ENCODE measurements around the gene TROAP. TPM values are rescaled to one million over a fixed set of nuclear protein-coding genes. Genes with fewer than 3 reads are reported as not detected.

Gene TROAP
- total RNA-seq, 1 experiment from 2014 or later, result 75.3 TPM

DNA sequence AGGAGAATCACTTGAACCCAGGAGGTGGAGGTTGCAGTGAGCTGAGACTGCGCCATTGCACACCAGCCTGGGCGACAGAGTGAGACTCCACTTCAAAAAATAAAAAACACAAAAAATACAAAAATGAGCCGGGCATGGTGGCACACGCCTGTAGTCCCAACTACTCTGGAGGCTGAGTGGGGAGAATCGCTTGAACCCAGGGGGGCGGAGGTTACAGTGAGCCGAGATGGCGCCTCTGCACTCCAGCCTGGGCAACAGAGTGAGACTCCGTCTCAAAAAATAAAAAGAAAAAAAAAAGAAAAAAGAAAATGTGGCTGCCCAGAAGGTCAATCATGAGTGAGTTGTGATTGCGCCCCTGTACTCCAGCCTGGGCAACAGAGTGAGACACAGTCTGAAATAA lies 32.9 kb downstream of the TROAP start:
- no peak overlapping the region for H2BK15ac ChIP-seq (ENCODE audit: low read depth, low read length)
- H3K79me2 ChIP-seq (ENCODE audit: insufficient read depth, low read length), result no peaks in the 10 kb centered on the region
- H3K4me1 ChIP-seq (ENCODE audit: insufficient read depth, low read length), result no peaks in the 10 kb centered on the region
- H3K4me3 Mint-ChIP-seq, result no peak overlapping the region
- H2BK12ac ChIP-seq (ENCODE audit: insufficient read length, low read depth, low read length), result no peak overlapping the region
- no peaks in the 10 kb centered on the region for H3K79me1 ChIP-seq (ENCODE audit: insufficient read depth, low read depth, low read length, poor library complexity, severe bottlenecking)
- H4K5ac ChIP-seq (ENCODE audit: insufficient read length, low read depth, low read length), result no peak overlapping the region
- no peak for DNase-seq
- WGBS (ENCODE audit: extremely low coverage, insufficient read length, low lambda C conversion rate), result no CpG with 5 or more reads among the region's 10 CpGs
- peaks cover 22% of the 10 kb centered on the region for H3K27me3 Mint-ChIP-seq (ENCODE audit: low read depth)
- no peak overlapping the region for H2AFZ ChIP-seq (ENCODE audit: low read length)
- no peak overlapping the region for H3K27ac ChIP-seq (ENCODE audit: insufficient read length, low read depth, low read length)
- no peak overlapping the region for H3K27ac Mint-ChIP-seq
- H4K20me1 ChIP-seq (ENCODE audit: control insufficient read depth, insufficient read depth, insufficient read length), result no peaks in the 10 kb centered on the region
- H3K9me3 Mint-ChIP-seq, result no peaks in the 10 kb centered on the region; a peak in 1 of 5 replicates
- H3K4me1 Mint-ChIP-seq, result peaks cover 2% of the 10 kb centered on the region in 2 experiments
- no peaks in the 10 kb centered on the region for H3K9me3 ChIP-seq (ENCODE audit: control insufficient read depth, low read depth, low read length)
- H2BK5ac ChIP-seq (ENCODE audit: insufficient read length, low read length), result no peak overlapping the region
- no peak overlapping the region for H3K4ac ChIP-seq (ENCODE audit: low read depth, low read length)
- no peak overlapping the region for H3K14ac ChIP-seq (ENCODE audit: insufficient read depth, low read length)
- TF ChIP-seq, protein P1, sequence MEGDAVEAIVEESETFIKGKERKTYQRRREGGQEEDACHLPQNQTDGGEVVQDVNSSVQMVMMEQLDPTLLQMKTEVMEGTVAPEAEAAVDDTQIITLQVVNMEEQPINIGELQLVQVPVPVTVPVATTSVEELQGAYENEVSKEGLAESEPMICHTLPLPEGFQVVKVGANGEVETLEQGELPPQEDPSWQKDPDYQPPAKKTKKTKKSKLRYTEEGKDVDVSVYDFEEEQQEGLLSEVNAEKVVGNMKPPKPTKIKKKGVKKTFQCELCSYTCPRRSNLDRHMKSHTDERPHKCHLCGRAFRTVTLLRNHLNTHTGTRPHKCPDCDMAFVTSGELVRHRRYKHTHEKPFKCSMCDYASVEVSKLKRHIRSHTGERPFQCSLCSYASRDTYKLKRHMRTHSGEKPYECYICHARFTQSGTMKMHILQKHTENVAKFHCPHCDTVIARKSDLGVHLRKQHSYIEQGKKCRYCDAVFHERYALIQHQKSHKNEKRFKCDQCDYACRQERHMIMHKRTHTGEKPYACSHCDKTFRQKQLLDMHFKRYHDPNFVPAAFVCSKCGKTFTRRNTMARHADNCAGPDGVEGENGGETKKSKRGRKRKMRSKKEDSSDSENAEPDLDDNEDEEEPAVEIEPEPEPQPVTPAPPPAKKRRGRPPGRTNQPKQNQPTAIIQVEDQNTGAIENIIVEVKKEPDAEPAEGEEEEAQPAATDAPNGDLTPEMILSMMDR (conservative IDR thresholded peaks at IDR 0.05), result no peak
- H4K91ac ChIP-seq (ENCODE audit: insufficient read length, low read depth, low read length), result no peak overlapping the region
- H3K9ac ChIP-seq (ENCODE audit: extremely low read depth, insufficient read length, low read length), result no peak overlapping the region
- H3K27me3 ChIP-seq (ENCODE audit: insufficient read depth, low read length), result no peaks in the 10 kb centered on the region
- H2BK20ac ChIP-seq (ENCODE audit: low read depth, low read length, poor library complexity, severe bottlenecking), result no peak overlapping the region
- H3T11ph ChIP-seq (ENCODE audit: low read length), result no peak overlapping the region
- H4K8ac ChIP-seq (replicated peaks; ENCODE audit: insufficient read length, low read depth, low read length), result no peak overlapping the region
- no peak overlapping the region for H3K18ac ChIP-seq (ENCODE audit: insufficient read length, low read depth, low read length)
- no peaks in the 10 kb centered on the region for H3K23me2 ChIP-seq (ENCODE audit: insufficient read length, low read depth, low read length, poor library complexity, severe bottlenecking)
- no peak overlapping the region for H3K23ac ChIP-seq (ENCODE audit: insufficient read length, low read depth, low read length)
- no peaks in the 10 kb centered on the region for H3K36me3 Mint-ChIP-seq (ENCODE audit: insufficient read depth in 1 of 3, low read depth in 3 of 3)
- H3K4me2 ChIP-seq (ENCODE audit: insufficient read depth, insufficient read length, low read length), result no peak overlapping the region
- H2AK5ac ChIP-seq (ENCODE audit: insufficient read length, low read length), result no peak overlapping the region
- no peak overlapping the region for H2BK120ac ChIP-seq (ENCODE audit: low read depth, low read length, poor library complexity, severe bottlenecking)
- H3K56ac ChIP-seq (ENCODE audit: insufficient read length, low read depth, low read length), result no peak overlapping the region

All from H9 (cell line).